Caco-2 (cell line): ENCODE measurements around the gene TPX2. TPM values are rescaled to one million over a fixed set of nuclear protein-coding genes. Genes with fewer than 3 reads are reported as not detected.

Experiments
- BruUV-seq: library from RNA; stranded (reverse); fragments of 400-500 nt; replicated peaks from 2 replicates; lab custom pipeline; 2021; lab: Mats Ljungman, UMichigan
- CTCF ChIA-PET: fragments of 300-600 bp; sonication (Branson Sonifier 250); formaldehyde crosslinking; loops from one replicate; lab custom pipeline; 2022; ENCODE audit warnings: antibody characterized with exemption; lab: Charles Lee
- POLR2A ChIA-PET: fragments of 300-600 bp; sonication (Branson Sonifier 250); formaldehyde crosslinking; loops from one replicate; lab custom pipeline; 2022; ENCODE audit warnings: antibody characterized with exemption; lab: Charles Lee
- DNase-seq, 2 experiments: peaks; one replicate each; pipeline versions ENCODE4 v3.0.0 to v3.0.0-alpha.2; 2020 to 2022
- H3K27me3 ChIP-seq: replicated peaks from 2 replicates; pipeline ENCODE4 v1.6.0; 2011; ENCODE audit warnings: low read length; ENCODE audit not compliant: control insufficient read depth, insufficient read depth
- H3K36me3 ChIP-seq: 2 replicates; pipeline ENCODE4 v1.5.1; 2011; ENCODE audit warnings: low read length; ENCODE audit not compliant: control insufficient read depth, insufficient read depth
- H3K4me1 ChIP-seq: fragments of 250-450 bp; sonication (Bioruptor Pico); 2 replicates; pipeline ENCODE4 v1.5.1; 2020; ENCODE audit warnings: mild to moderate bottlenecking
- H3K4me3 ChIP-seq: 2 replicates; pipeline ENCODE4 v1.5.1; 2011; ENCODE audit warnings: low read depth, mild to moderate bottlenecking, control low read depth, low read length
- H3K9me3 ChIP-seq: fragments of 250-450 bp; sonication (Bioruptor Pico); 2 replicates; pipeline ENCODE4 v1.5.1; 2020; ENCODE audit warnings: mild to moderate bottlenecking, moderate library complexity
- H3K27ac Mint-ChIP-seq: one replicate; pipeline ENCODE4 v1.8.0; 2022; ENCODE audit warnings: mixed read lengths; ENCODE audit not compliant: unreplicated experiment
- H3K27me3 Mint-ChIP-seq: one replicate; pipeline ENCODE4 v1.8.0; 2022; ENCODE audit warnings: mixed read lengths; ENCODE audit not compliant: insufficient read depth, unreplicated experiment
- H3K36me3 Mint-ChIP-seq: one replicate; pipeline ENCODE4 v1.8.0; 2022; ENCODE audit warnings: mild to moderate bottlenecking, mixed read lengths; ENCODE audit not compliant: insufficient read depth, unreplicated experiment
- H3K4me1 Mint-ChIP-seq: one replicate; pipeline ENCODE4 v1.8.0; 2022; ENCODE audit warnings: low read depth, mixed read lengths; ENCODE audit not compliant: unreplicated experiment
- H3K4me3 Mint-ChIP-seq: one replicate; pipeline ENCODE4 v1.8.0; 2022; ENCODE audit warnings: mild to moderate bottlenecking, moderate library complexity, mixed read lengths; ENCODE audit not compliant: unreplicated experiment
- H3K9me3 Mint-ChIP-seq: one replicate; pipeline ENCODE4 v1.8.0; 2022; ENCODE audit warnings: mixed read lengths; ENCODE audit not compliant: unreplicated experiment
- intact Hi-C: fragments of 100-400 bp; cut with micrococcal nuclease; formaldehyde crosslinking; loops from one replicate; pipeline ENCODE4 v1.10.0; 2022; ENCODE audit not compliant: unreplicated experiment
- total RNA-seq: library from RNA; stranded (reverse); gene quantifications from 2 replicates; pipeline ENCODE4 v1.2.3, GENCODE V29; 2022
- TF ChIP-seq, protein P1 (sequence below), 2 experiments: fragments of 200-600 bp in 1 of 2; IDR thresholded peaks; 1 replicate in 1 of 2; 2 replicates in 1 of 2; pipeline versions ENCODE4 v1.5.1 to v1.8.0; 2011 to 2022; ENCODE audit warnings: antibody characterized with exemption in 1 of 2, control low read depth in 1 of 2, inconsistent platforms in 1 of 2, low read depth in 1 of 2, low read length in 1 of 2, mild to moderate bottlenecking in 1 of 2, moderate library complexity in 1 of 2; ENCODE audit not compliant: insufficient read depth in 1 of 2, severe bottlenecking in 1 of 2, unreplicated experiment in 1 of 2

TPX2 gene
- total RNA-seq, 1 experiment from 2014 or later = 237 TPM

DNA sequence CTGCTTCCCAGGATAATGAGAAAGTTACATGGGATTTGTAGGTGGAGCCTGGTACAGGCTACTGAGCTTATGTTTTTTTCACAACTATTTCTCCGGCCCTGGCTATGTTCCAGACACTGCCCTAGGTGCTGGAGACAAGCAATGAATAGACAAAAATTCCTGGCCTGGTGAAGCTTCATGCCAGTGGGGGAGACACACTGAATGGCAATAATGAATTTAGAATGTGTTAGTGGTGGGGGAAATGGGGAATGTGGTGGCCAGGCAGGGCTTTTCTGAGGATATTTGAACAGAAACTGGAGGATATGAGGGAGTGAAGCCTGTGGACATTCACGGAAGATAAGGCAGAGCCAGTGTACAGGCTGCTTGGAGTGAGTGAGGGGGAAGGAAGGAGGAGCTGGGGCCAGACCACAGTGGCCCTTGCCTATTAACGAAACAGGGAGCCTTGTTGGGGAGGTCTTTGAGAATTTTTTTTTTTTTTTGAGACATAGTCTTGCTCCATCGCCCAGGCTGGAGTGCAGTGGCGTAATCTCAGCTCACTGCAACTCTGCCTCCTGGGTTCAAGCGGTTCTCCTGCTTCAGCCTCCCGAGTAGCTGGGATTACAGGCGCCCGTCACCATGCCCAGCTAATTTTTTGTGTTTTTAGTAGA lies 99.7 kb downstream of the TPX2 start:
- Mint-ChIP-seq H3K27me3 (no peaks in the 10 kb centered on the region), H3K9me3 (no peaks in the 10 kb centered on the region), H3K27ac (no peak overlapping the region), H3K36me3 (no peaks in the 10 kb centered on the region), H3K4me3 (no peak overlapping the region), H3K4me1 (peaks cover 5% of the 10 kb centered on the region)
- Histone ChIP-seq H3K9me3 (no peaks in the 10 kb centered on the region), H3K4me1 (peaks cover 13% of the 10 kb centered on the region), H3K27me3 (no peaks in the 10 kb centered on the region), H3K4me3 (no peak overlapping the region), H3K36me3 (no peaks in the 10 kb centered on the region)
- DNase-seq = no peak
- intact Hi-C loops = no loop called here
- ChIA-PET POLR2A (no interaction called here), CTCF (interaction anchor here (0.6 to 2.5 kb wide), 12 partner anchors 8 to 963 kb away, joined by 3 to 14 read pairs (median 3); partner anchors contain the start of gene PDRG1)
- no TSS peak for BruUV-seq
- TF ChIP-seq, protein P1, sequence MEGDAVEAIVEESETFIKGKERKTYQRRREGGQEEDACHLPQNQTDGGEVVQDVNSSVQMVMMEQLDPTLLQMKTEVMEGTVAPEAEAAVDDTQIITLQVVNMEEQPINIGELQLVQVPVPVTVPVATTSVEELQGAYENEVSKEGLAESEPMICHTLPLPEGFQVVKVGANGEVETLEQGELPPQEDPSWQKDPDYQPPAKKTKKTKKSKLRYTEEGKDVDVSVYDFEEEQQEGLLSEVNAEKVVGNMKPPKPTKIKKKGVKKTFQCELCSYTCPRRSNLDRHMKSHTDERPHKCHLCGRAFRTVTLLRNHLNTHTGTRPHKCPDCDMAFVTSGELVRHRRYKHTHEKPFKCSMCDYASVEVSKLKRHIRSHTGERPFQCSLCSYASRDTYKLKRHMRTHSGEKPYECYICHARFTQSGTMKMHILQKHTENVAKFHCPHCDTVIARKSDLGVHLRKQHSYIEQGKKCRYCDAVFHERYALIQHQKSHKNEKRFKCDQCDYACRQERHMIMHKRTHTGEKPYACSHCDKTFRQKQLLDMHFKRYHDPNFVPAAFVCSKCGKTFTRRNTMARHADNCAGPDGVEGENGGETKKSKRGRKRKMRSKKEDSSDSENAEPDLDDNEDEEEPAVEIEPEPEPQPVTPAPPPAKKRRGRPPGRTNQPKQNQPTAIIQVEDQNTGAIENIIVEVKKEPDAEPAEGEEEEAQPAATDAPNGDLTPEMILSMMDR (IDR thresholded peaks at IDR 0.05; ENCODE audit: insufficient read depth in 1 of 2, low read depth in 1 of 2, low read length in 1 of 2, severe bottlenecking in 1 of 2, unreplicated experiment in 1 of 2) = no peak

DNA sequence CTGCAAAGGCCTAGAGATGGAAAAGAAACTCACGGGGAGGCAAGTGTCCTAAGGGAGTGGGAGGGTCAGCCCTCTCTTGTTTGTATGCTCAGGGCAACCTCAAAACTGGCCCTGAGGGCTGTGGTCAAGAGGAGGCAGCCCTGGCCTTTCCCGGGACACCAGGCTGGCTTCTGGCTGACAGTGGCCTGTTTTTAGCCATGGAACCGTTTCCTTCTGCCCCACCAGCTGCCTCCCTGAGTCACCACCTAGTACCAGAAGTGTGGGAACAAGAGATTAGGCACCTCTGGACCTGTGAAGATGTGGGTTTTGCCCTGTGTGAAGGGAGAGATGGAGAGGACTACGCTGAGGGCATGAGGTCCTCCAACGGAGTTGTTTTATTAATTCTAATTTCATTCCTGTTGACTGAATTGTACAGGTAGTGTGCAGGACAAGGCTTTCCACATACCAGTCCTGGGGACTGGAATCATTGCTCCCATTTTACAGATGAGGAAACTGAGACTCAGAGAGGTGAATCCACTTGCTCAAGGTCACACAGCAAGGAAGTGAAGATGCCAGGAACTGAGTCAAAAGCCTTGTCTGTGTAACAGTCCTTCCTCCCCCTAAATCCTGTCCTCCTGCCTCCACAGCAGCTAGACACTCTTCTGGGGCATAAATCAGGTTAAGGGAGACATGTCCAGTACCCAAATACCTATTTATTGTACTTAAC lies 100.8 kb downstream of the TPX2 start:
- no peaks in the 10 kb centered on the region for H3K9me3 Mint-ChIP-seq
- no peak for DNase-seq
- H3K4me1 ChIP-seq = peaks cover 13% of the 10 kb centered on the region
- no TSS peak for BruUV-seq
- POLR2A ChIA-PET = no interaction called here
- peaks cover 5% of the 10 kb centered on the region for H3K4me1 Mint-ChIP-seq
- TF ChIP-seq, protein P1 (IDR thresholded peaks at IDR 0.05; ENCODE audit: insufficient read depth in 1 of 2, low read depth in 1 of 2, low read length in 1 of 2, severe bottlenecking in 1 of 2, unreplicated experiment in 1 of 2) = no peak
- no peaks in the 10 kb centered on the region for H3K36me3 ChIP-seq
- H3K36me3 Mint-ChIP-seq = no peaks in the 10 kb centered on the region
- no peak overlapping the region for H3K4me3 Mint-ChIP-seq
- no peak overlapping the region for H3K4me3 ChIP-seq
- H3K27ac Mint-ChIP-seq = no peak overlapping the region
- no peaks in the 10 kb centered on the region for H3K27me3 ChIP-seq
- CTCF ChIA-PET = interaction anchor here (1.3 kb wide), 1 partner anchor 112 kb away, joined by 3 read pairs; the partner anchor contains the start of gene PDRG1
- H3K27me3 Mint-ChIP-seq = no peaks in the 10 kb centered on the region
- intact Hi-C loops = no loop called here
- H3K9me3 ChIP-seq = no peaks in the 10 kb centered on the region

DNA sequence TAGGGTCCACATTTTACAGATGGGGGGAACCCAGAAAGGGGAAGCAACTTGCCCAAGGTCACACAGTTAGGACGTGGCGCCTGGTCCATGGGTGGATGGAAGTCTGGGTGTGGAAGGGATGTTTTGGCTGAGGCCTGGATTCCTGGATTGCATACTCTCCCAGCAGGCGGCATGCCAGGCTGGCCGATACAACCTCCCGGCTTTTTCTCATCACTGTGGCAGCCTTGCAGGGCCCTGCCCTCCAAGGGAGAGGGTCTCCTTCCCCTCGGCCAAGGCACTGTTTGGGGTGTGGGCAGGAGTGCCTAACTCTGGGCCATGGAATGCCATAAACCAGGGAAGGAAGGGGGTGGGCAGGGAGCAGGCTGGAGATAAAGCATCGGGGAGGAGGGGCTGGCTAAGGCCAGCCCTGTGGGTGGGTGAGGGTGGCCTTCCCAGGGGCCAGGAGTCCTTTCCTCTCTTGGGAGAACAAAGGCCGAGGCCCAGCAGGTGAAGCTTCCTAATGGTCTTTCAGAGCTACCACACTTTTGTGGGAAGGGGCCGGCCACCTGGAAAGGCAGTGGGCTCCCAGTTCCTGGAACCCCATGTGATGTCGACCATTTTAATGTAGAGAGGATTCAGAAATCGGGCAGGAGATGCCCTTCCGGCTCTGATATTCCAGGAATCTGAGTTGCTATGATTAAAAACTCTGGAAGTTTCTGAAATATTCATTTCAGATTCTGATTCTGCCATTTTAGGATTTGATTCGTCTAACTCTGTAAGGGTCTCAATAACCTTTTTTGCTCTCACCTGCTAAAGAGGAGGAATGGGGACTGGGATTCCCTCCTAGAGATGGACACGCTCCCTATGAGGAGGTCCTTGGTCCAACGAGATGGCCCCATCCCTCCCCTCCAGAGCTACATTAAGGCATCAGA lies 102.1 kb downstream of the TPX2 start:
- intact Hi-C loops = no loop called here
- no peak overlapping the region for H3K4me3 ChIP-seq
- DNase-seq = no peak
- H3K27ac Mint-ChIP-seq = no peak overlapping the region
- no peaks in the 10 kb centered on the region for H3K36me3 Mint-ChIP-seq
- H3K27me3 ChIP-seq = no peaks in the 10 kb centered on the region
- no TSS peak for BruUV-seq
- no peaks in the 10 kb centered on the region for H3K27me3 Mint-ChIP-seq
- no peaks in the 10 kb centered on the region for H3K9me3 ChIP-seq
- no peak overlapping the region for H3K4me3 Mint-ChIP-seq
- POLR2A ChIA-PET = no interaction called here
- no peaks in the 10 kb centered on the region for H3K36me3 ChIP-seq
- CTCF ChIA-PET = interaction anchor here (0.6 kb wide), 1 partner anchor 20 kb away, joined by 4 read pairs; no protein-coding TSS in a partner anchor
- peaks cover 1% of the 10 kb centered on the region for H3K4me1 Mint-ChIP-seq
- no peaks in the 10 kb centered on the region for H3K9me3 Mint-ChIP-seq
- TF ChIP-seq, protein P1 (IDR thresholded peaks at IDR 0.05; ENCODE audit: insufficient read depth in 1 of 2, low read depth in 1 of 2, low read length in 1 of 2, severe bottlenecking in 1 of 2, unreplicated experiment in 1 of 2) = no peak
- H3K4me1 ChIP-seq = peaks cover 4% of the 10 kb centered on the region
